ENCODE results near the gene NBAS.
A peak's percentile ranks its signal among the peaks of the same experiment; 100 is the strongest.

Gene NBAS

DNA sequence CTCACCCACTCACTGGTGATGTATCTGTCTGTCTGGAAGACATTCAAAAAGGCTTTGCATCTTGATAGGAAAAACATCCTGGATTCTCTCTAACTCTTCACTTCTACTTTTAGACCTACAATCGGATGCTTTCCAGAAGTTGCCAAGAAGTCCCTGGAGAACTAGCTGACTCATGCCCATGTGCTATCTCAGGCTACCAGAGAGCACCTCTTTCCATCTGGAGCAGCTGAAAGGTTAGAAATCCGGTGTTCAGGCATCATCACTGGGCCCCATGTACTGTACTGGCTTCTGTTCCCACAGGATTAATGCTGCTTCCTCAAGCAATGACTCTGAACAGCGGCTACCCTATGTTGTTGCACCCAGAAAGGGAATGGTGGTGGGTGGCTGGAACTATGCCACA lies 259.0 kb downstream of the NBAS start:
- TF ChIP-seq FOXP2 (optimal IDR thresholded peaks at IDR 0.05; ENCODE audit: borderline replicate concordance, extremely low read depth, extremely low read length, insufficient read depth) (no peak), TAF1 (IDR thresholded peaks at IDR 0.05; ENCODE audit: borderline replicate concordance, insufficient read depth, low read length) (no peak), SIN3A (IDR thresholded peaks at IDR 0.05; ENCODE audit: borderline replicate concordance, insufficient read depth, low read length) (no peak), POLR2AphosphoS5 (IDR thresholded peaks at IDR 0.05; ENCODE audit: low read depth, low read length) (no peak)
- TF ChIP-seq, protein P1, sequence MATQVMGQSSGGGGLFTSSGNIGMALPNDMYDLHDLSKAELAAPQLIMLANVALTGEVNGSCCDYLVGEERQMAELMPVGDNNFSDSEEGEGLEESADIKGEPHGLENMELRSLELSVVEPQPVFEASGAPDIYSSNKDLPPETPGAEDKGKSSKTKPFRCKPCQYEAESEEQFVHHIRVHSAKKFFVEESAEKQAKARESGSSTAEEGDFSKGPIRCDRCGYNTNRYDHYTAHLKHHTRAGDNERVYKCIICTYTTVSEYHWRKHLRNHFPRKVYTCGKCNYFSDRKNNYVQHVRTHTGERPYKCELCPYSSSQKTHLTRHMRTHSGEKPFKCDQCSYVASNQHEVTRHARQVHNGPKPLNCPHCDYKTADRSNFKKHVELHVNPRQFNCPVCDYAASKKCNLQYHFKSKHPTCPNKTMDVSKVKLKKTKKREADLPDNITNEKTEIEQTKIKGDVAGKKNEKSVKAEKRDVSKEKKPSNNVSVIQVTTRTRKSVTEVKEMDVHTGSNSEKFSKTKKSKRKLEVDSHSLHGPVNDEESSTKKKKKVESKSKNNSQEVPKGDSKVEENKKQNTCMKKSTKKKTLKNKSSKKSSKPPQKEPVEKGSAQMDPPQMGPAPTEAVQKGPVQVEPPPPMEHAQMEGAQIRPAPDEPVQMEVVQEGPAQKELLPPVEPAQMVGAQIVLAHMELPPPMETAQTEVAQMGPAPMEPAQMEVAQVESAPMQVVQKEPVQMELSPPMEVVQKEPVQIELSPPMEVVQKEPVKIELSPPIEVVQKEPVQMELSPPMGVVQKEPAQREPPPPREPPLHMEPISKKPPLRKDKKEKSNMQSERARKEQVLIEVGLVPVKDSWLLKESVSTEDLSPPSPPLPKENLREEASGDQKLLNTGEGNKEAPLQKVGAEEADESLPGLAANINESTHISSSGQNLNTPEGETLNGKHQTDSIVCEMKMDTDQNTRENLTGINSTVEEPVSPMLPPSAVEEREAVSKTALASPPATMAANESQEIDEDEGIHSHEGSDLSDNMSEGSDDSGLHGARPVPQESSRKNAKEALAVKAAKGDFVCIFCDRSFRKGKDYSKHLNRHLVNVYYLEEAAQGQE (IDR thresholded peaks at IDR 0.05; ENCODE audit: insufficient read depth in 1 of 2, low read depth in 2 of 2, low read length in 2 of 2), result no peak

DNA sequence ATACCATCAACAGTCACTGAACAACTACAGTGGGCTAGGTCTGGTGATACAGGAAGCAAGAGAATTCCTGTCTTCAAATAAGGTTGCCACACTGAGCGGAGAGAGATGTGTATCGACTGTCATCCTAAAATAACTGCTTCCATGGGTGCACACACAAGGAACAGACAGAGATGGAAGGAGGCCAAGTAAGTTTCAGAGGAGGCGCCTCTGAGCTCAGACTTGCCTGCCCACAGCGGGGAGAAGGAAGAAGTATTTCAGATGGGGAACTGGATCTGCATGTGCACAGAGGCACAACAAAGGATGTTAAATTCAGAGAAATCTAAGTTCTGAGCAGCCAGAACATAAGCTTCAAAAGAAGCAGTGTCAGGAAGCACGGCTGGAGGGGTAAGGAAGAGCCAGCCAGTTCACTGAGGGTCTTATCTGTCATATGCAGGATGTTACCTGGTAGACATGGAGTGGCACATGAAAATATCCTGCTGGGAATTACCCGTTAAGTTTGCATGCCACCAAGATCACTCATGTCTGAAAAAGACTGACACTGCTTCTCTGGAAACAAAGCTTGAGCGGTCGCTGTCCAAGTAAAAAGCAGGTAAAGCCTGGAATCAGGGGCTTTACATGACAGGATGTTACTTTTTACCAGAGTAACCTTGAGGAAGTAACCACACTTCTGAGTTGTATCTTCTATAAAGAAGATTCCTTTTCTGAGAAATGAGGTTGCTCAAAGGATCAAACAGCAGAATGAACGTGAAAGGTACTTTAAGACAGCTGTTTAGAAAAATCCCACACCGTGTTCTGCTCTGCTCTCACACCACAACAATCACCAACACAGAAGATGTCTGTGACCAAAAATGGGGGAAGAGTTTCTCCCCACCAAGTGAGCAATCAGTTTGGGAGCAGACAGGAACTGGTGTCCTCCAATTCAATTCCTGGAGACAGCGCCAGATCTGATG lies 260.2 kb downstream of the NBAS start:
- TF ChIP-seq POLR2AphosphoS5 (IDR thresholded peaks at IDR 0.05; ENCODE audit: low read depth, low read length) (no peak), TAF1 (IDR thresholded peaks at IDR 0.05; ENCODE audit: borderline replicate concordance, insufficient read depth, low read length) (no peak), FOXP2 (optimal IDR thresholded peaks at IDR 0.05; ENCODE audit: borderline replicate concordance, extremely low read depth, extremely low read length, insufficient read depth) (no peak), SIN3A (IDR thresholded peaks at IDR 0.05; ENCODE audit: borderline replicate concordance, insufficient read depth, low read length) (no peak)
- TF ChIP-seq, protein P1 (IDR thresholded peaks at IDR 0.05; ENCODE audit: insufficient read depth in 1 of 2, low read depth in 2 of 2, low read length in 2 of 2), result no peak

DNA sequence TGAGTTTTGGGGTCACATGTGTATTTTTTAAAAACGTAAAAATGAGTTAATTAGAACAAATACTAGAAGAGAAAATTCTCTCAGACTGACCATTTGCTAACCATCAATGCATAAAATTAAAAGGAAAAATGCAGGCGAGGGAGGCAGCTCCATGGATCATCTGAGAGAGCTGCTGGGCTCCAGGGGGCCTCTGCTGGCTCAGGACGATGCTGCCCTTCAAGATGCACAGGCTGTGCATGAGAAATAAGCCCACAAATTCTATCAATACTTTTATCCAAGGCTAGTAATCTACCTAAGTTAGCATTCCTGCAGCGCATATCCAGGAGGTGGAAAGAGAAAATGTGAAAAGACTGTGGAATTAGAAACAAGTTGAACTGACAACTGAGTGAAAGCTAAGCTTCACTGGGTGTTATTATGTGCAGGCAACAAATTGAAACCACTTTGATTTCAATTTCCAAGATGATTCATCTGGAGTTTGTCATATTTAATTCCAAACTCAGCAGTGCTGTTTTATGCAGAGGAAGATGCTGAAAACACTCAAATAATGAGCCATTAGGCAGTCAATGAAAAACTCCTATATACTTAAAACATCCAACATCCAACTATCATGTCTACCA lies 261.1 kb downstream of the NBAS start:
- no peak for TF ChIP-seq FOXP2 (optimal IDR thresholded peaks at IDR 0.05; ENCODE audit: borderline replicate concordance, extremely low read depth, extremely low read length, insufficient read depth)
- no peak for TF ChIP-seq SIN3A (IDR thresholded peaks at IDR 0.05; ENCODE audit: borderline replicate concordance, insufficient read depth, low read length)
- TF ChIP-seq POLR2AphosphoS5 (IDR thresholded peaks at IDR 0.05; ENCODE audit: low read depth, low read length), result no peak
- TF ChIP-seq TAF1 (IDR thresholded peaks at IDR 0.05; ENCODE audit: borderline replicate concordance, insufficient read depth, low read length), result no peak

DNA sequence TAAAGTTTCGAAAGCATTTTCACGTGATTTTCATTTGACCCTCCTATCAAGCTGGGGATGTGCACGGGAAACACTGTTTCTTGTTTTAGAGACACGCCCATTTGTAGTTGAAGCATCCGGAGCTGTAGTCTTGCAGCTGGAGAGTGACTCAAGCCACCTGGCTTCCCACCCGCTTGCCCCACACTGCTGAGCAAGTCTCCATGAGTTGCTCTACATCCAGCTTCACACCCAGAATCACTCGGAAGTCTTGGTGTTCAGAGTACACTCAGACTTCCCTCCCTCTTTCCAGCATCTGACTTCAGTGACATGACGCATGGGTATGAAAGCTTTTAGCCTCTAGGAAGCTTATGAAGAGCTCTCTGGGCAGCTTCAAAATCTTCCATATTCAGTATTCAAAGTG lies 262.4 kb downstream of the NBAS start:
- TF ChIP-seq POLR2AphosphoS5 (IDR thresholded peaks at IDR 0.05; ENCODE audit: low read depth, low read length) (no peak), FOXP2 (optimal IDR thresholded peaks at IDR 0.05; ENCODE audit: borderline replicate concordance, extremely low read depth, extremely low read length, insufficient read depth) (peak; percentile 48), TAF1 (IDR thresholded peaks at IDR 0.05; ENCODE audit: borderline replicate concordance, insufficient read depth, low read length) (no peak), SIN3A (IDR thresholded peaks at IDR 0.05; ENCODE audit: borderline replicate concordance, insufficient read depth, low read length) (no peak)
- TF ChIP-seq, protein P1 (IDR thresholded peaks at IDR 0.05; ENCODE audit: insufficient read depth in 1 of 2, low read depth in 2 of 2, low read length in 2 of 2), result no peak

DNA sequence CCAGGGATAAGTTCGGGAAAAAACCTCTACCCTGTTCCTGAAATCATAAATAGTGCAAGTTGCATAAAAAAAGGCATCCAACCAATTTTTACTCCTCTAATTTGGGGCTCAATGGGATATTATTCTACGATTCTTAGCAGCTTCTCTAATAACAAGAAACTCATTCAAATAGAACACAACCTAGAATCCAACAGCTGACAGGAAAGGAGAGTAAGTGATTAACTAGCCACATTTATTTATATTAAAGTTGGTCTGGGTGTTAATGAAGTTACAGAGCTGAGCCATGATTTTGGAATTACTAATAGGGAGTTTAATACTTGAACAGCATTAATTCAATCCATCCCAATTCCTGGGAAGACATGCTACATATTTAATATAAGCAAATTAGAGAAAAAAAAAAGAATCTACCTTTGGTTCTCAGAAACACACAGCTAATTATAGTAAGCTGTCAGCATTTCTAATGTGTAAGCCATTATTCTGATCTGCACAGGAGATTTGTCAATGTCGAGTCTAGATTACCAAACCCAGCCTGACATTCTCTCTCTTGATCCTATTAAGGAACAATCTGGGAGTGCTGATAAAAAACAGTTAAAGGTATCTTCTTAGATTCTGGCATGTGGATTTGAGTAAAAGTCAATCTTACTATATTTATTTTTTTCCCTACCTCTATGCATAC lies 267.7 kb downstream of the NBAS start:
- no peak for TF ChIP-seq SIN3A (IDR thresholded peaks at IDR 0.05; ENCODE audit: borderline replicate concordance, insufficient read depth, low read length)
- TF ChIP-seq POLR2AphosphoS5 (IDR thresholded peaks at IDR 0.05; ENCODE audit: low read depth, low read length), result no peak
- TF ChIP-seq, protein P1 (IDR thresholded peaks at IDR 0.05; ENCODE audit: insufficient read depth in 1 of 2, low read depth in 2 of 2, low read length in 2 of 2), result no peak
- no peak for TF ChIP-seq TAF1 (IDR thresholded peaks at IDR 0.05; ENCODE audit: borderline replicate concordance, insufficient read depth, low read length)
- no peak for TF ChIP-seq FOXP2 (optimal IDR thresholded peaks at IDR 0.05; ENCODE audit: borderline replicate concordance, extremely low read depth, extremely low read length, insufficient read depth)

Data from PFSK-1 (cell line).